ENCODE data around the gene GBE1.

DNA sequence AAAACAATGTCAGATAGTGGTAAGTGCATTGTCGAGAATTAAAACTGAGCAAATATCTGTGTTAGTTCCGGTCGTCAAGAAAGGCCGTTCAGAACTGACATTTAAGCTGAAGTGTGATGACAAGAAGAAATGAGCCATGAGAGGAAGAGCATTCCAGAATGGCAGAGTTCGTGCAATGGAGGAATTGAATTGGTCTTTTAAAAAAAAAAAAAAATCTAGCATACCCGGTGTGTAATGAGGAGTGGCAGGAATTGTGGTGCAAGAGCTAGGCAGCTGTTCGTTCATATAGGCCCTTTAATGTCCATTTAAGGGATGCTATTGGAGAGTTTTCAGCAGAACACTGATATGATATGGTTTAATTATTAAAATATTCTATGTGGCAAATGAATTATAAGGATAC, 2.6 kb upstream of the GBE1 start:
- TF ChIP-seq GATA3 (IDR thresholded peaks at IDR 0.05; ENCODE audit: low read depth, low read length) (no peak), GATA2 (IDR thresholded peaks at IDR 0.05; ENCODE audit: low read depth, low read length) (no peak)

Data from SH-SY5Y (cell line).